CD4-positive, alpha-beta T cell treated with Interferon gamma for 1 hour (primary cell): Measurements from ENCODE around the gene FAM209B.
"Not testable (repeated sequence)": the region's sequence is repeated elsewhere in the genome, so short reads cannot be mapped to it uniquely, and the experiment has no call there.

Experiments used
- DNase-seq: peaks from one replicate; pipeline ENCODE4 v3.0.0-alpha.2; 2020

Gene FAM209B

GRCh38 chr20:56532946-56533345 lies at the start of gene FAM209B:
TSS of gene FAM209B (plus strand) at chr20:56533246. CDS start at chr20:56533342, 96 bp downstream.
- DNase-seq: not testable (repeated sequence)

- DNase-seq: peak; percentile 30
Measured at GRCh38 chr20:56483970-56484369, 49.1 kb upstream of the FAM209B start.

- DNase-seq: no peak
Measured at GRCh38 chr20:56487216-56487615, 45.8 kb upstream of the FAM209B start.

GRCh38 chr20:56488566-56488965 lies 44.5 kb upstream of the FAM209B start:
- no peak for DNase-seq

GRCh38 chr20:56501116-56501515 lies 31.9 kb upstream of the FAM209B start:
- no peak for DNase-seq

- DNase-seq: no peak
Measured at GRCh38 chr20:56503916-56504315, 29.1 kb upstream of the FAM209B start.

- no peak for DNase-seq
Measured at GRCh38 chr20:56504373-56505005, 28.6 kb upstream of the FAM209B start.

GRCh38 chr20:56506103-56506502 lies 26.9 kb upstream of the FAM209B start:
- DNase-seq: no peak

GRCh38 chr20:56511926-56512325 lies 21.1 kb upstream of the FAM209B start:
- no peak for DNase-seq

- no peak for DNase-seq
Measured at GRCh38 chr20:56513161-56514150, 19.6 kb upstream of the FAM209B start.

- DNase-seq: no peak
Measured at GRCh38 chr20:56516631-56517030, 16.4 kb upstream of the FAM209B start.

GRCh38 chr20:56517211-56517610 lies 15.8 kb upstream of the FAM209B start:
- no peak for DNase-seq

GRCh38 chr20:56517641-56518040 lies 15.4 kb upstream of the FAM209B start:
- DNase-seq: no peak

- no peak for DNase-seq
Measured at GRCh38 chr20:56518126-56518525, 14.9 kb upstream of the FAM209B start.

GRCh38 chr20:56518721-56519398 lies 14.2 kb upstream of the FAM209B start:
- DNase-seq: no peak

- no peak for DNase-seq
Measured at GRCh38 chr20:56519551-56519950, 13.5 kb upstream of the FAM209B start.

- no peak for DNase-seq
Measured at GRCh38 chr20:56520180-56520579, 12.9 kb upstream of the FAM209B start.

- not testable (repeated sequence) for DNase-seq
Measured at GRCh38 chr20:56520746-56521354, 12.2 kb upstream of the FAM209B start.

GRCh38 chr20:56522311-56522710 lies 10.7 kb upstream of the FAM209B start:
- no peak for DNase-seq

GRCh38 chr20:56524444-56524843 lies 8.6 kb upstream of the FAM209B start, which contains the start of gene FAM209A:
TSS of gene FAM209A (plus strand) at chr20:56524744. CDS start at chr20:56524809, 65 bp downstream.
- DNase-seq: not testable (repeated sequence)

GRCh38 chr20:56527521-56527920 lies 5.5 kb upstream of the FAM209B start:
- DNase-seq: no peak

- DNase-seq: no peak
Measured at GRCh38 chr20:56537997-56538396, 5.0 kb downstream of the FAM209B start.

- DNase-seq: no peak
Measured at GRCh38 chr20:56540415-56540814, 7.4 kb downstream of the FAM209B start.
